ENCODE data around the gene SRSF2.

Gene SRSF2

DNA sequence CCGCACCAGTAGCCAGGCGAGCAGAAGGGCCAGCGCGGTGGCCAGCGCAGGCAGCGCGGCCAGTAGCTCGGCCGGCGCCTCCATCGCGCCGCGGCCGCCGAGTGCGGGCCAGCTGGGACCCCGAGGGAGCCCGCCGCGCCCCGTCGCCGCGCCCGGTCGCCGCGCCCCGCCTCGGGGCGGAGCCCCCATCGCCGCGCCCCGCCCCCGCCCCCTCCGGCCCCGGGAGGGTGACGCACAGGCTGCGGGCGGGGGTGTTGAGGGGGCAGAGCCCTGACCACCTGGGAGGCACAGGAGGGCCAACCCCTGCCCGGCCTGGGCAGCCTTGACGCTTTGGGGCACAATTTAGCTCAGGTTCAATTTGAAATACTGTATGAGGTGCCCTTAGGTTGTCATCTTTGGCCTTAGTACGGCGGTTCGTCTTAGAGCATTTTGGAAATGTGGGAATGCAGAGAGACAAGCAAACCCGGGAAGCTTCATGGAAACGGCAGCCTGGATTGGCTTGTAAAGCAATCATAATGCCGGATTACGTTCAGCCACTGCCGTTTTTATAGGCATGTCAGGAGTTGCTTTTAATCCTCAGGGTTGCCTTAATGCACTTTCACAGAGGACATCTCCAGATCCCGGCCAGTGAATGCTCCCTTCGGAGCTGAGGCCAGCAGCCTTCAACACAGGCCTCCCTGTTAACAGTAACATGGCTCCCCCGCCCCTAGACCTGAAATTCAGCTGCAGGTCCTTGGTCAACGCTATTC, 26.1 kb downstream of the SRSF2 start, which contains the start of gene MXRA7:
Gene MXRA7 (minus strand): TSS at position 103 of the 749 bp plus-strand sequence. CDS start 19 bp downstream, at position 84.
- TF ChIP-seq, protein P1, sequence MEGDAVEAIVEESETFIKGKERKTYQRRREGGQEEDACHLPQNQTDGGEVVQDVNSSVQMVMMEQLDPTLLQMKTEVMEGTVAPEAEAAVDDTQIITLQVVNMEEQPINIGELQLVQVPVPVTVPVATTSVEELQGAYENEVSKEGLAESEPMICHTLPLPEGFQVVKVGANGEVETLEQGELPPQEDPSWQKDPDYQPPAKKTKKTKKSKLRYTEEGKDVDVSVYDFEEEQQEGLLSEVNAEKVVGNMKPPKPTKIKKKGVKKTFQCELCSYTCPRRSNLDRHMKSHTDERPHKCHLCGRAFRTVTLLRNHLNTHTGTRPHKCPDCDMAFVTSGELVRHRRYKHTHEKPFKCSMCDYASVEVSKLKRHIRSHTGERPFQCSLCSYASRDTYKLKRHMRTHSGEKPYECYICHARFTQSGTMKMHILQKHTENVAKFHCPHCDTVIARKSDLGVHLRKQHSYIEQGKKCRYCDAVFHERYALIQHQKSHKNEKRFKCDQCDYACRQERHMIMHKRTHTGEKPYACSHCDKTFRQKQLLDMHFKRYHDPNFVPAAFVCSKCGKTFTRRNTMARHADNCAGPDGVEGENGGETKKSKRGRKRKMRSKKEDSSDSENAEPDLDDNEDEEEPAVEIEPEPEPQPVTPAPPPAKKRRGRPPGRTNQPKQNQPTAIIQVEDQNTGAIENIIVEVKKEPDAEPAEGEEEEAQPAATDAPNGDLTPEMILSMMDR (IDR thresholded peaks at IDR 0.05) = no peak

DNA sequence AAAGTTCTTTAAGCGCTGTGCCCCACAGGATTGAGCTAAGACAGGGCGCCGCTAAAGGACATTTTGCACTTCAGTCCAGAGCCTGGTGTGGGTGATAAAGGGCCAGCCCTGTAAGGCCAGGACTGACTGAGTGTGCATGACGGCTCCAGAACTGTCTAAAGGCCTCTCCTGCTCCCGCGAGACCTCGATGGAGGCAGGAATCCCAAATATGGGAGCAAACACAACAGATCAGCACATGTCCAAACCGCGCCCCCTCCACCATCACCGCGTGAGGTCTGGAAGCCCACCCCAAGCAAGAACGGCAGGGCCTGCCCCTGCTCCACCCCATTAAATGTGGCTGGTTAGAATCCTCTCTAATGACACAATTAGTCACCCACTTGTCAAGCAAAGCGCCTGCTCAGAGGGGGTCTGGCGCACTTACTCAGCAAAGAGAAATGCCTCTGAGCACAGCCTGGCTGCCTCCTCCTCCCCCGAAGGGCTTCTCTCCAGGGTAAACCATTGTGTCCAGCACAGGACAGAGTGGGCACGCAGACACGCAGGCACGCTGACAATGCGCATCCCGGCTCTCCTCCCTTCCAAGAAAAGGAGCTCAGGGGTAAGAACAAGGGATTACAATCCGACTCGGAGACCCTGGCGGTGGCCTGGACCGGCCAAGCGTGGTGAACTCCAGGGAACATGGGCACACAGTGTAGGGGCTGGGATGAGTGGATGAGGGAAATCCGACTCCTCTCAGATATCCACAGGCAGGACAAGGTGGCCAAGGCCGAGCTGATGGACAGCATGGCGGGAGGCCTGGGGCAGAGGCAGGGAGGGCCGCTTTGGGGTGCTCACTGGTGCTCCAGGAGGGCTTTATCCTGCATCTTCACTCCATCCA, 27.8 kb downstream of the SRSF2 start:
- TF ChIP-seq, protein P1 (IDR thresholded peaks at IDR 0.05) = no peak

DNA sequence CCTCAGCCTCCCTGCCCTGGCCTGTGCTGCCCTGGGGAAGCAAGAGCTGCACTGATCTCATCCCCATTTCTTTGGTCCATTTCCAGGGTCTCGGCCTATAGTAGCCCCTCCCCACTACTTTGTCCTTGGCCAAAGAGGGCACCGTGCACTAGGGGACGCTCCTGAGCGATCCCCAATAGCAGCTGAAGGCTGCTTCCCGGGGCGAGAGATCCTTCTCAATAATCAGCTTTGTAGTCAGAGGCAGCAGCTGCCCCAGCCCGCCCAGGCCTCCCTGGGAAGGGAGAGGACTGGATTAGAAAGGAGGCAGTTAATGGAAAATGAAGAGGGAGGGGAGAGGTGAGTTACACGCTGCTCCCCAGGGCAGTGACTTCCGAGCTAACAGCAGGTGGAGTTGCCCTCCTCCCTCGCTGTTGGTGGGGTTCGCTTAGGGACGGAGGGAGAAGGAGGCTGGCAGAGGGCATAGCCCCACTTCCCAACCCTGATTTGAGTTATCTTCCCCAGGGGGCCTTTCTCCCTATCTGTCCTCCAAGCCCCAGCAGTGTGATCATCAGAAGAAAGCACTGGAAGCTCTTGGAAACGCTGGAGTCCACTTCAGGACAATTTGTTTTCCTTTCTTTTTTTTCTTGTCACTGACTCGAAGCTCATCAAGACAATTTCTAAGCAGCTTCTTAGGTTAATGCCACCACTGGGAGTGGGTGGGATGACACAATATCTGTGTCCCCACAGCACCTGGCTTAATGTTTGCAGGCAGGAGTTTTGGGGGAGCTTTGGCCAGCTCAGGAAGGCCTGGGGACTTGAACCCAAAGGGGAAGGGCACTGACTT, 28.9 kb downstream of the SRSF2 start:
- TF ChIP-seq, protein P1 (IDR thresholded peaks at IDR 0.05) = no peak

DNA sequence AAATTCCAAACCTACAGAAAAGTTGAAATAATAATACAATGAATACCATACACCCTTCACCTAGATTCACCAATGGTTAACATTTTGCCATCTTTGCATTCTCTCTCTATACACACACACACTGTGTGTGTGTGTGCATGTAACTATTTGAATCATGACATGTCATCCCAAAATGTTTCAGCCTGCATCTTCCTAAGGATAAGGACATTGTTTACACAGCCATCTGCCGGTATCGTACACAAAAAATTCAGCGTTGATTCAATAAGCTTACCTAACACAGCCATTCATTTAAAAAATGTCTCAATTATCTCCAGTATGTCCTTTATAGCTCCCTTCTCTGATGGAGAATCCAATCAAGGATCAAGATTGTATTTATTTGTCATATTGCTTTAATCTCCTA, 30.3 kb downstream of the SRSF2 start:
- TF ChIP-seq, protein P1 (IDR thresholded peaks at IDR 0.05) = no peak

DNA sequence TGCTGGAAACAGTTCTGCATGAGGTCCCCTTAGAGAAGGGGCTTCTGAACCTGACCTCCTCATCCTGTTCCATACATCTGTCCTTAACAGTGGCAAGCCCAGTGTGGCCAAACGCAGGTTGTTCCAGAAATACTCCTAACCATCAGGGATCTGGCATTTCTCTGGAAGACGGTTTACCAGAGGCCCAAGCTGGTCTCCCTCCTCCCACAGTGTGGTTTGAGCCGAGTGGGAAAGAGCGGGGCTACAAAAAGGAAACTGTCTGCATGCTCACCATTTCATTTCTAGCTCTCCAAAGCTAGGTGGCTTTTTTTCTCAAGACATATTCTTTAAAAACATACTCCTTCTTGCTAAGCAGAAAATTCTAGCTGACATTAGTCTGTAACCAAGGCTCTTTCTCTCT, 32.3 kb downstream of the SRSF2 start:
- TF ChIP-seq, protein P1 (IDR thresholded peaks at IDR 0.05) = no peak

DNA sequence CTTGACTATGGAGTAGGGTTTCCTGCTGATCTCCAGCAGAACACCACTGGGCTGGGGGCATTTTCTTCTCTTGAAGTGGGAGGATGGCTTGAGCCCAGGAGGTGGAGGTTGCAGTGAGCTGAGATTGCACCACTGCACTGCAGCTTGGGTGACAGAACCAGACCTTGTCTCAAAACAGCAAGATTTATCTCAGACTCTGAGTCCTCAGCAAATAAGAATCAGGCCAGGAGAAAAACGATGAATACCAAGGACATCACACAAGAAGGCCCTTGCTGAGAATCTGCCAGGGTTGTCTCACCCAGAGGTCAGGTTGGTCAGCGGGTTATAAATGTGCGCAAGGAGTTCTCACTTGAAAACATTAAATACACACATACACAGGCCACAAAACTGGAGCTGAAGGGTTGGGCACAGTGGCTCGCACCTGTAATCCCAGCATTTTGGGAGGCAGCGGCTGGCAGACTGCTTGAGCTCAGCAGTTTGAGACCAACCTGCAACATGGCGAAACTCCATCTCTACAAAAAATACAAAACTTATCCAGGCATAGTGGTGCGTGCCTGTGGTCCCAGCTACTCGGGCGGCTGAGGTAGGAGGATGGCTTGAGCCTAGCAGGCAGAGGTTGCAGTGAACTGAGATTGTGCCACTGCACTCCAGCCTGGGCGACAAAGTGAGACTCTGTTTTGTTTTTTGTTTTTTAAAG, 34.0 kb downstream of the SRSF2 start:
- TF ChIP-seq, protein P1 (IDR thresholded peaks at IDR 0.05) = no peak
